Astrocyte (in vitro differentiated cells and primary cell): ENCODE results near the gene NUP93. TPM values are rescaled to one million over a fixed set of nuclear protein-coding genes. Genes with fewer than 3 reads are reported as not detected.

Experiments
- DNase-seq: peaks from one replicate; pipeline ENCODE4 v3.0.0-alpha.2; 2010; ENCODE audit warnings: low read depth
- FAIRE-seq: peaks from 2 replicates; lab custom pipeline; 2011; peaks lifted over from hg19 to GRCh38; lab: Jason Lieb, UNC
- H2AFZ ChIP-seq: 2 replicates; pipeline ENCODE4 v1.6.0; 2012; ENCODE audit warnings: low read depth, low read length, inconsistent platforms
- H3K27ac ChIP-seq: 2 replicates; pipeline ENCODE4 v1.5.1; 2011; ENCODE audit warnings: low read depth, low read length, inconsistent platforms
- H3K27me3 ChIP-seq: 2 replicates; pipeline ENCODE4 v1.6.0; 2011; ENCODE audit warnings: low read length, inconsistent platforms; ENCODE audit not compliant: insufficient read depth
- H3K36me3 ChIP-seq: 2 replicates; pipeline ENCODE4 v1.5.1; 2011; ENCODE audit warnings: low read length, inconsistent platforms; ENCODE audit not compliant: insufficient read depth
- H3K4me1 ChIP-seq: 2 replicates; pipeline ENCODE4 v1.5.1; 2011; ENCODE audit warnings: low read length, inconsistent platforms; ENCODE audit not compliant: insufficient read depth
- H3K4me2 ChIP-seq: 2 replicates; pipeline ENCODE4 v1.6.0; 2012; ENCODE audit warnings: low read length, inconsistent platforms
- H3K4me3 ChIP-seq: 2 replicates; pipeline ENCODE4 v1.5.1; 2011; ENCODE audit warnings: low read depth, mild to moderate bottlenecking, low read length, inconsistent platforms; ENCODE audit not compliant: insufficient read depth
- H3K79me2 ChIP-seq: 2 replicates; pipeline ENCODE4 v1.6.0; 2012; ENCODE audit warnings: mild to moderate bottlenecking, low read length, inconsistent platforms; ENCODE audit not compliant: insufficient read depth
- H3K9ac ChIP-seq: 2 replicates; pipeline ENCODE4 v1.6.0; 2012; ENCODE audit warnings: mild to moderate bottlenecking, low read length, inconsistent platforms
- H3K9me3 ChIP-seq: 2 replicates; pipeline ENCODE4 v1.5.1; 2012; ENCODE audit warnings: low read depth, mild to moderate bottlenecking, low read length, inconsistent platforms; ENCODE audit not compliant: insufficient read depth
- H4K20me1 ChIP-seq: 2 replicates; pipeline ENCODE4 v1.6.0; 2012; ENCODE audit warnings: low read length, inconsistent platforms; ENCODE audit not compliant: insufficient read depth
- H3K27ac Mint-ChIP-seq: one replicate; pipeline ENCODE4 v1.8.0; 2021; ENCODE audit warnings: mild to moderate bottlenecking, mixed read lengths; ENCODE audit not compliant: unreplicated experiment
- H3K27me3 Mint-ChIP-seq: one replicate; pipeline ENCODE4 v1.8.0; 2021; ENCODE audit warnings: low read depth, mixed read lengths; ENCODE audit not compliant: unreplicated experiment
- H3K36me3 Mint-ChIP-seq: one replicate; pipeline ENCODE4 v1.8.0; 2021; ENCODE audit warnings: low read depth, mixed read lengths; ENCODE audit not compliant: unreplicated experiment
- H3K4me1 Mint-ChIP-seq: one replicate; pipeline ENCODE4 v1.8.0; 2021; ENCODE audit warnings: low read depth, mixed read lengths; ENCODE audit not compliant: unreplicated experiment
- H3K4me3 Mint-ChIP-seq: one replicate; pipeline ENCODE4 v1.8.0; 2021; ENCODE audit warnings: mild to moderate bottlenecking, moderate library complexity, mixed read lengths; ENCODE audit not compliant: unreplicated experiment
- H3K9me3 Mint-ChIP-seq: one replicate; pipeline ENCODE4 v1.8.0; 2021; ENCODE audit warnings: mild to moderate bottlenecking, mixed read lengths; ENCODE audit not compliant: unreplicated experiment
- EZH2 ChIP-seq: IDR thresholded peaks from 2 replicates; pipeline ENCODE4 v1.6.1; 2012; ENCODE audit warnings: mild to moderate bottlenecking, low read length, inconsistent platforms; ENCODE audit not compliant: insufficient read depth
- total RNA-seq: library from RNA; stranded (reverse); gene quantifications from 2 replicates; pipeline ENCODE4 v1.2.1, GENCODE V29; 2021
- TF ChIP-seq, protein P1 (sequence below): IDR thresholded peaks from 2 replicates; pipeline ENCODE4 v1.5.1; 2011; ENCODE audit warnings: low read depth, mild to moderate bottlenecking, inconsistent platforms, low read length, moderate library complexity; ENCODE audit not compliant: insufficient read depth

NUP93 gene
- total RNA-seq, 1 donor from 2014 or later, result 89.3 TPM

DNA sequence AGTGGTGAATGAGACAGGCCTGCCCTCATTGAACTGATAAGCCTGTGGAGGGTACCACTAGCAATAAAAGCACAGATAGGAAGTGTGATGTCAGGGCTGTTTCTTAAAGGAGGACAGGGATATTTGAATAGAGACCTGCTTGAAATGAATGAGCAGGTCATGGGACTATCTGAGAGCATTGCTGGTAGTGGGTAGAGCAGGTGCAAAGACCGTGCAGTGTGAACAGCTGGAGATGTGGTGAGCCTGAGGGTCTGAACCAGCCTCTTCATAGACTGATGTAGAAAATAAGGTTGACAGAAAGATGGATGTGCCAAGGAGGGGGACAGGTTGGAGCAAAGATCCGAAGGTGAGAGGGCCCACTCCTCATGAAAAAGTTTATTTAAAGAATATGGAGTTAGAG is 2.4 kb downstream of the NUP93 start:
- no peaks in the 10 kb centered on the region for H3K27me3 Mint-ChIP-seq
- no peak for TF ChIP-seq EZH2
- TF ChIP-seq, protein P1, sequence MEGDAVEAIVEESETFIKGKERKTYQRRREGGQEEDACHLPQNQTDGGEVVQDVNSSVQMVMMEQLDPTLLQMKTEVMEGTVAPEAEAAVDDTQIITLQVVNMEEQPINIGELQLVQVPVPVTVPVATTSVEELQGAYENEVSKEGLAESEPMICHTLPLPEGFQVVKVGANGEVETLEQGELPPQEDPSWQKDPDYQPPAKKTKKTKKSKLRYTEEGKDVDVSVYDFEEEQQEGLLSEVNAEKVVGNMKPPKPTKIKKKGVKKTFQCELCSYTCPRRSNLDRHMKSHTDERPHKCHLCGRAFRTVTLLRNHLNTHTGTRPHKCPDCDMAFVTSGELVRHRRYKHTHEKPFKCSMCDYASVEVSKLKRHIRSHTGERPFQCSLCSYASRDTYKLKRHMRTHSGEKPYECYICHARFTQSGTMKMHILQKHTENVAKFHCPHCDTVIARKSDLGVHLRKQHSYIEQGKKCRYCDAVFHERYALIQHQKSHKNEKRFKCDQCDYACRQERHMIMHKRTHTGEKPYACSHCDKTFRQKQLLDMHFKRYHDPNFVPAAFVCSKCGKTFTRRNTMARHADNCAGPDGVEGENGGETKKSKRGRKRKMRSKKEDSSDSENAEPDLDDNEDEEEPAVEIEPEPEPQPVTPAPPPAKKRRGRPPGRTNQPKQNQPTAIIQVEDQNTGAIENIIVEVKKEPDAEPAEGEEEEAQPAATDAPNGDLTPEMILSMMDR, result no peak
- Histone ChIP-seq H3K36me3 (no peaks in the 10 kb centered on the region), H2AFZ (no peak overlapping the region), H4K20me1 (peaks cover 52% of the 10 kb centered on the region), H3K4me1 (peaks cover 17% of the 10 kb centered on the region), H3K9ac (no peak overlapping the region), H3K4me3 (no peak overlapping the region), H3K27ac (no peak overlapping the region), H3K79me2 (peaks cover 75% of the 10 kb centered on the region), H3K9me3 (no peaks in the 10 kb centered on the region), H3K27me3 (no peaks in the 10 kb centered on the region), H3K4me2 (no peak overlapping the region)
- H3K9me3 Mint-ChIP-seq, result no peaks in the 10 kb centered on the region
- no peak overlapping the region for H3K4me3 Mint-ChIP-seq
- no peak overlapping the region for H3K27ac Mint-ChIP-seq
- H3K4me1 Mint-ChIP-seq, result peaks cover 17% of the 10 kb centered on the region
- DNase-seq, result no peak
- no peak for FAIRE-seq
- no peaks in the 10 kb centered on the region for H3K36me3 Mint-ChIP-seq

DNA sequence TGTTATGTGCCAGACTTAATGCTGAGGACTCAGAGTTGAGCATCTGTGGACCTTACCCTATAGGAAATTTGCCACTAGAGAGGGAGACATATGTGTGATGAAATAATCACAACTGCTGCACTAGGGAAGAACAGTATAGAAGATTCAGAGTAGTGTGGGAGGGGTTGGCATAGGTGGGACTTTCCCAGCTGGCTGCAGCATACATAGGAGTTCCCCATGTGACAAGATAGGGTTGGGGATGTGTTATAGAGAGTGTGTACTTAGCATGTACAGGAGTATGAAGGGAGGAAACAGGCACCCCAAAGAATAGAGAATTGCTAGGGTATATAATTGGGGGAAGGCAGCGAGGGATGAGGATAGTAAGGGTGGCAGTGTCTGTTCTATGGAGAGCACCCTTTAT is 2.9 kb downstream of the NUP93 start:
- peaks cover 17% of the 10 kb centered on the region for H3K4me1 Mint-ChIP-seq
- no peaks in the 10 kb centered on the region for H3K27me3 Mint-ChIP-seq
- no peaks in the 10 kb centered on the region for H3K36me3 Mint-ChIP-seq
- Histone ChIP-seq H3K9ac (no peak overlapping the region), H3K36me3 (no peaks in the 10 kb centered on the region), H4K20me1 (peaks cover 57% of the 10 kb centered on the region), H3K27ac (no peak overlapping the region), H3K79me2 (peaks cover 80% of the 10 kb centered on the region), H3K4me2 (no peak overlapping the region), H3K4me1 (peaks cover 17% of the 10 kb centered on the region), H2AFZ (no peak overlapping the region), H3K27me3 (no peaks in the 10 kb centered on the region), H3K4me3 (no peak overlapping the region), H3K9me3 (no peaks in the 10 kb centered on the region)
- DNase-seq (no peak), FAIRE-seq (no peak)
- TF ChIP-seq EZH2, result no peak
- TF ChIP-seq, protein P1, result no peak
- H3K9me3 Mint-ChIP-seq, result no peaks in the 10 kb centered on the region
- H3K27ac Mint-ChIP-seq, result no peak overlapping the region
- H3K4me3 Mint-ChIP-seq, result no peak overlapping the region

DNA sequence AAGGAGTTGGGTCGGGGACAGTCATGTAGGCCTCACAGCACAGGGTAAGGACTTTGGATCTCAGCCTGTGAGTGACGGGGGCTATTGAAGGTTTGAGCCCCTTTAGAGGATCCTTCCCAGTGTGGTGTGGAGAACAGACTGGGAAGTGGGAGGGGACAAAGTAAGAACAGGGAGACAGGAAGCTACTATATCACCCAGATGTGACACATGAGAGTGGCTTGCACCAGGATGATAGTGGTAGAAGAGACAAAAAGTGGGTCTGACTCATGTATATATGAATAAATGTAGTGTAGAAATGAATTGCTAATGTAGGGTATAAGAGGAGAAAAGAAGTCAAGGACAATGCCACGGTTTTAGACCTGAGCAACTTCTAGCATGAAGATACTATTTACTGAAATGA is 4.5 kb downstream of the NUP93 start:
- Mint-ChIP-seq H3K27ac (no peak overlapping the region), H3K27me3 (no peaks in the 10 kb centered on the region), H3K36me3 (peaks cover 6% of the 10 kb centered on the region), H3K4me3 (no peak overlapping the region), H3K9me3 (peaks cover 2% of the 10 kb centered on the region), H3K4me1 (peaks cover 9% of the 10 kb centered on the region)
- Histone ChIP-seq H3K36me3 (no peaks in the 10 kb centered on the region), H3K79me2 (peaks cover 90% of the 10 kb centered on the region), H3K4me3 (no peak overlapping the region), H3K9me3 (no peaks in the 10 kb centered on the region), H3K4me1 (peaks cover 12% of the 10 kb centered on the region), H3K9ac (no peak overlapping the region), H2AFZ (no peak overlapping the region), H3K27ac (no peak overlapping the region), H3K4me2 (no peak overlapping the region), H4K20me1 (peaks cover 64% of the 10 kb centered on the region), H3K27me3 (no peaks in the 10 kb centered on the region)
- no peak for TF ChIP-seq EZH2
- TF ChIP-seq, protein P1, result no peak
- FAIRE-seq (no peak), DNase-seq (no peak)
